A673 (cell line): ENCODE data around the gene BBS1.

Experiments
- CTCF ChIP-seq: fragments of 300-800, 200-600 bp; sonication (generic); conservative IDR thresholded peaks from 2 replicates; pipeline ENCODE4 v1.5.1; 2017; ENCODE audit warnings: low read depth, mild to moderate bottlenecking, antibody characterized with exemption, low read length, moderate library complexity, mixed read lengths
- EZH2 ChIP-seq: fragments of 200-600 bp; sonication (generic); IDR thresholded peaks from 2 replicates; pipeline ENCODE4 v1.6.1; 2017; ENCODE audit warnings: borderline replicate concordance, low read depth, mild to moderate bottlenecking, mixed read lengths, antibody characterized with exemption, low read length; ENCODE audit not compliant: poor library complexity, severe bottlenecking

GRCh38 chr11:66468691-66469090 lies 41.7 kb upstream of the BBS1 start:
- TF ChIP-seq EZH2, result no peak
- no peak for TF ChIP-seq CTCF
